Ecto neural progenitor cell (in vitro differentiated cells): ENCODE measurements around the gene CPA1.

Experiments used
- DNase-seq: peaks from one replicate; pipeline ENCODE4 v3.0.0-alpha.2; 2018; ENCODE audit warnings: low spot score

The CPA1 gene

GRCh38 chr7:130430841-130431666 lies 50.8 kb downstream of the CPA1 start:
- DNase-seq = no peak

GRCh38 chr7:130432886-130433285 lies 52.6 kb downstream of the CPA1 start:
- no peak for DNase-seq

DNA sequence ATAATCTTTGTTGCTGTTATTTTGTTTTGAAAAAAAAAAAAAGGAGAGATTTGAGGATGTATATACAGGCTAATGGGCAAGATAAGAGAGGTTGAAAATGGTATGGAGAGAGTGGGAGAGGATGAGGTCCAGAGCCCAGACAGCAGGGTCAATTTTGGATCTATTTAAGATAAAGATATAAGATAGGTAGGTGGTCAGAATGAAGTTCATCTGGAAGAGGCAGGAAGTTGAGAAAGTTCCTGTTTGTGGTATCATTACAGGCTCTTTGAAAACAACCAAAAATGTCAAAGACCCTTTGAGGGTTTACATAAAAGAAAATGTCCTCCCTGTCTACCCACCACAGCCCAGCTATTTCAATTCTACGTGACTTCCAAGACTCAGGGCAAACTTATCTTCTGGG lies 53.0 kb downstream of the CPA1 start:
- DNase-seq = no peak

DNA sequence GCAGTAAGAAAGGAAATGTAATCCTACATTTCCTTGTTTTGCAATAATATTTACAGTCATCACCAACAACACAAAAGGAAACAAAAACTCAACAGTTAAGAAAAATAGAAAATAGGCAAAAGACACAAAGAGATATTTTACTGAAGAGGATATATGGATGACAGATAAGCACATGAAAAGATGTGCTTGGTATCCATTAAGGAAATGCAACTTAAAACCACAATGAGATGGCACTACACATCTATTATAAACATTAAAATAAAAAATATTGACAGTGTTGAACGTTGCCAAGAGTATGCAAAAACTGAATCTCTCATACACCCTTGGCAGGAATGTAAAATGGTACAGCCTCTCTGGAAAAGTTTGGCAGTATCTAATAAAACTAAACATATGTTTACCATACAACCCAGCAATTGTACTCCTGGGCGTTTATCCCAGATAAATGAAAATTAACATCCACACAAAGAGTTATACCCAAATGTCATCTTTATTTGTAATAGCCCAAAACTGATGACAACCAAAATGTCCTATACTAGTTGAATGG lies 55.1 kb downstream of the CPA1 start:
- no peak for DNase-seq

- DNase-seq = no peak
Measured at GRCh38 chr7:130436253-130436652, 56.0 kb downstream of the CPA1 start.
